Renal cortical epithelial cell (primary cell): ENCODE results near the gene EXOSC7. TPM values are rescaled to one million over a fixed set of nuclear protein-coding genes. Genes with fewer than 3 reads are reported as not detected.
A peak's percentile ranks its signal among the peaks of the same experiment; 100 is the strongest.
"Not testable (repeated sequence)": the region's sequence is repeated elsewhere in the genome, so short reads cannot be mapped to it uniquely, and the experiment has no call there.

Experiments used
- DNase-seq: peaks from one replicate; pipeline ENCODE4 v3.0.0-alpha.2; 2011; ENCODE audit warnings: low read depth
- total RNA-seq: library from RNA; depleted of rRNA; stranded (reverse); fragments of >200 nt; gene quantifications from 2 replicates; pipeline ENCODE4 v1.2.3, GENCODE V29; 2014

The EXOSC7 gene
- total RNA-seq, 1 donor from 2014 or later = 59.4 TPM

GRCh38 chr3:45021524-45022297, 45.7 kb downstream of the EXOSC7 start:
- no peak for DNase-seq

- DNase-seq = no peak
Measured at GRCh38 chr3:45023675-45024074, 47.6 kb downstream of the EXOSC7 start.

GRCh38 chr3:45024542-45025255, 48.7 kb downstream of the EXOSC7 start:
- no peak for DNase-seq

GRCh38 chr3:45026038-45026437, 50.0 kb downstream of the EXOSC7 start, which contains the start of gene CLEC3B:
Gene CLEC3B, plus strand, starts transcription at chr3:45026303. Its CDS starts 60 bp downstream, at chr3:45026363.
- no peak for DNase-seq

GRCh38 chr3:45026957-45027356, 50.9 kb downstream of the EXOSC7 start:
- peak; percentile 25 for DNase-seq

- DNase-seq = no peak
Measured at GRCh38 chr3:45027441-45027840, 51.4 kb downstream of the EXOSC7 start.

GRCh38 chr3:45029216-45029615, 53.2 kb downstream of the EXOSC7 start:
- DNase-seq = no peak

- no peak for DNase-seq
Measured at GRCh38 chr3:45029661-45030060, 53.6 kb downstream of the EXOSC7 start.

- DNase-seq = no peak
Measured at GRCh38 chr3:45031531-45031930, 55.5 kb downstream of the EXOSC7 start.

GRCh38 chr3:45032113-45032512, 56.1 kb downstream of the EXOSC7 start:
- DNase-seq = no peak

- DNase-seq = no peak
Measured at GRCh38 chr3:45033791-45034190, 57.7 kb downstream of the EXOSC7 start.

- DNase-seq = no peak
Measured at GRCh38 chr3:45034612-45035252, 58.7 kb downstream of the EXOSC7 start.

- no peak for DNase-seq
Measured at GRCh38 chr3:45035441-45036301, 59.6 kb downstream of the EXOSC7 start.

- peak; percentile 90 for DNase-seq
Measured at GRCh38 chr3:45037720-45038455, 61.8 kb downstream of the EXOSC7 start.

GRCh38 chr3:45041666-45042065, 65.6 kb downstream of the EXOSC7 start:
- DNase-seq = peak; percentile 33

GRCh38 chr3:45042162-45042561, 66.1 kb downstream of the EXOSC7 start:
- DNase-seq = no peak

- DNase-seq = peak; percentile 79
Measured at GRCh38 chr3:45043728-45044299, 67.8 kb downstream of the EXOSC7 start.

- no peak for DNase-seq
Measured at GRCh38 chr3:45048244-45048643, 72.2 kb downstream of the EXOSC7 start.

- DNase-seq = no peak
Measured at GRCh38 chr3:45049807-45050206, 73.8 kb downstream of the EXOSC7 start.

- no peak for DNase-seq
Measured at GRCh38 chr3:45051685-45052084, 75.6 kb downstream of the EXOSC7 start.

- DNase-seq = not testable (repeated sequence)
Measured at GRCh38 chr3:45053805-45054195, 77.8 kb downstream of the EXOSC7 start.
